ENCODE measurements around the gene STMND1.

DNA sequence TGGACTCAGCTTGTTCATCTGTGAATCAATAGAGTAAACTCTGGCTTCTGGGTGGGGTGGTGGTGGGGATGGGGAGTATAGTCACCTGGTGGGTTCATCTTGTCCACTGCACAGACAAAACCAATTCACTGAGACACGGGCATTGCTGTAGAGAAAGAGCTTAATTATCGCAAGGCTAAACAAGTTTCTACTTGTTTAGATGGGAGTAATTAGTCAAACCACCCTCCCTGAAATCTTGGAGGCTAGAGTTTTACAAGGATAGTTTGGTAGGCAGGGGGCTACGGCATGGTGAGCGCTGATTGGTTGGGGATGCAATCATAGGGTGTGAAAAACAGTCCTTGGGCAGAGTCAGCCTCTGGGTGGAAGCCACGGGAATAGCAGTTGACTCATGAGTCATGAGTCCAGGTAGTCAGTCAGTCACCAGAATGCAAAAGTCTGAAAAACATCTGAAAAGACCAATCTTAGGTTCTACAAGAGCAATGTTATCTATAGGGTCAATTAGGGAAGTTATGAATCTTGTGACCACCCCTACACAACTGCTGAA, 77.8 kb downstream of the STMND1 start:
- TF ChIP-seq ZNF274 (IDR thresholded peaks at IDR 0.05; ENCODE audit: low read depth, low read length) (no peak), SUZ12 (IDR thresholded peaks at IDR 0.05; ENCODE audit: extremely low read depth, insufficient read depth, insufficient read length) (no peak), YY1 (IDR thresholded peaks at IDR 0.05; ENCODE audit: insufficient read depth, insufficient read length) (no peak)

Measured in NT2/D1 (cell line).